Mesenchymal stem cell (in vitro differentiated cells and primary cell): ENCODE data around the gene TCF19.

Source experiments
- DNase-seq: peaks from one replicate; pipeline ENCODE4 v3.0.0-alpha.2; 2013
- H2AFZ ChIP-seq: one replicate; pipeline ENCODE4 v1.6.1; 2013; ENCODE audit warnings: low read depth, mild to moderate bottlenecking, control low read depth, inconsistent platforms, low read length, moderate library complexity
- H2AK5ac ChIP-seq: 2 replicates; pipeline ENCODE4 v1.6.1; 2013; ENCODE audit warnings: low read length, moderate library complexity, mild to moderate bottlenecking, inconsistent platforms; ENCODE audit not compliant: severe bottlenecking
- H2BK120ac ChIP-seq: one replicate; pipeline ENCODE4 v1.6.1; 2013; ENCODE audit warnings: low read depth, mild to moderate bottlenecking, inconsistent platforms, low read length, moderate library complexity
- H2BK12ac ChIP-seq, 2 experiments: one replicate each; pipeline ENCODE4 v1.6.1; 2013; ENCODE audit warnings: inconsistent platforms in 2 of 2, low read length in 2 of 2, mild to moderate bottlenecking in 2 of 2, moderate library complexity in 2 of 2, control low read depth in 1 of 2
- H2BK15ac ChIP-seq: one replicate; pipeline ENCODE4 v1.6.1; 2013; ENCODE audit warnings: mild to moderate bottlenecking, low read depth, inconsistent platforms; ENCODE audit not compliant: poor library complexity, severe bottlenecking
- H2BK5ac ChIP-seq: 2 replicates; pipeline ENCODE4 v1.6.1; 2013; ENCODE audit warnings: low read depth, mild to moderate bottlenecking, low read length, control low read depth, inconsistent platforms; ENCODE audit not compliant: poor library complexity, severe bottlenecking
- H3K14ac ChIP-seq, 2 experiments: one replicate each; pipeline ENCODE4 v1.6.1; 2013; ENCODE audit warnings: inconsistent platforms in 2 of 2, low read length in 2 of 2, control low read depth in 1 of 2, mild to moderate bottlenecking in 1 of 2, moderate library complexity in 1 of 2
- H3K18ac ChIP-seq, 2 experiments: one replicate each; pipeline ENCODE4 v1.6.1; 2013; ENCODE audit warnings: inconsistent platforms in 2 of 2, low read length in 2 of 2, control low read depth in 1 of 2, low read depth in 1 of 2, mild to moderate bottlenecking in 1 of 2
- H3K23ac ChIP-seq, 2 experiments: one replicate each; pipeline ENCODE4 v1.6.1; 2013; ENCODE audit warnings: inconsistent platforms in 2 of 2, low read length in 2 of 2, mild to moderate bottlenecking in 2 of 2, moderate library complexity in 2 of 2, control low read depth in 1 of 2
- H3K27ac ChIP-seq: 2 replicates; pipeline ENCODE4 v1.5.1; 2013; ENCODE audit warnings: mild to moderate bottlenecking, moderate library complexity, low read length, control low read depth, inconsistent platforms; ENCODE audit not compliant: poor library complexity, severe bottlenecking
- H3K27me3 ChIP-seq, 2 experiments: 2 replicates each; pipeline versions ENCODE4 v1.6.1 to v1.7.0; 2013; ENCODE audit warnings: low read length in 2 of 2, mild to moderate bottlenecking in 2 of 2, moderate library complexity in 2 of 2, control low read depth in 1 of 2, inconsistent platforms in 1 of 2; ENCODE audit not compliant: control insufficient read depth in 1 of 2, insufficient read depth in 1 of 2
- H3K36me3 ChIP-seq, 2 experiments: 2 replicates each; pipeline versions ENCODE4 v1.6.1 to v1.7.0; 2013; ENCODE audit warnings: low read length in 2 of 2, control low read depth in 1 of 2, inconsistent platforms in 1 of 2, low read depth in 1 of 2, mild to moderate bottlenecking in 1 of 2; ENCODE audit not compliant: insufficient read depth in 2 of 2, control insufficient read depth in 1 of 2
- H3K4ac ChIP-seq, 2 experiments: one replicate each; pipeline ENCODE4 v1.6.1; 2013; ENCODE audit warnings: inconsistent platforms in 2 of 2, low read length in 2 of 2, mild to moderate bottlenecking in 2 of 2, moderate library complexity in 2 of 2, control low read depth in 1 of 2, low read depth in 1 of 2
- H3K4me1 ChIP-seq: 2 replicates; pipeline ENCODE4 v1.6.1; 2013; ENCODE audit warnings: low read depth, low read length, control low read depth; ENCODE audit not compliant: control insufficient read depth, insufficient read depth
- H3K4me2 ChIP-seq: 2 replicates; pipeline ENCODE4 v1.6.1; 2013; ENCODE audit warnings: low read length, mild to moderate bottlenecking, inconsistent platforms; ENCODE audit not compliant: poor library complexity, severe bottlenecking
- H3K4me3 ChIP-seq, 2 experiments: 2 replicates each; pipeline versions ENCODE4 v1.5.1 to v1.7.0; 2013; ENCODE audit warnings: low read length in 2 of 2, mild to moderate bottlenecking in 2 of 2, control low read depth in 1 of 2, low read depth in 1 of 2; ENCODE audit not compliant: insufficient read depth in 1 of 2
- H3K79me1 ChIP-seq: replicated peaks from 2 replicates; pipeline ENCODE4 v1.6.1; 2013; ENCODE audit warnings: mild to moderate bottlenecking, control low read depth, low read length, inconsistent platforms; ENCODE audit not compliant: poor library complexity, severe bottlenecking
- H3K9ac ChIP-seq: 2 replicates; pipeline ENCODE4 v1.7.0; 2013; ENCODE audit warnings: mild to moderate bottlenecking, low read length, moderate library complexity
- H3K9me3 ChIP-seq: 2 replicates; pipeline ENCODE4 v1.7.0; 2013; ENCODE audit warnings: mild to moderate bottlenecking, low read length; ENCODE audit not compliant: control insufficient read depth
- H4K8ac ChIP-seq: one replicate; pipeline ENCODE4 v1.6.1; 2013; ENCODE audit warnings: inconsistent platforms, mild to moderate bottlenecking, low read length, moderate library complexity
- H4K91ac ChIP-seq: one replicate; pipeline ENCODE4 v1.6.1; 2013; ENCODE audit warnings: mild to moderate bottlenecking, low read length, inconsistent platforms
- WGBS: methylation state at CpG from one replicate; pipeline ENCODE4 v1.1.7; 2013; ENCODE audit warnings: mixed read lengths; 5-methylcytosine and 5-hydroxymethylcytosine counted together

Gene TCF19

GRCh38 chr6:31152781-31153180 lies 5.6 kb upstream of the TCF19 start:
- Histone ChIP-seq H3K4ac (no peak overlapping the region), H3K27ac (peak overlapping the region; percentile 63), H2AFZ (no peak overlapping the region), H3K36me3 (peaks cover 34 to 43% of the 10 kb centered on the region in 2 experiments), H2AK5ac (peak overlapping the region; percentile 79), H3K79me1 (peaks cover 14% of the 10 kb centered on the region), H3K23ac (no peak overlapping the region), H4K91ac (no peak overlapping the region), H3K18ac (no peak overlapping the region), H4K8ac (no peak overlapping the region), H3K14ac (no peak overlapping the region), H2BK12ac (no peak overlapping the region), H3K9me3 (no peaks in the 10 kb centered on the region), H3K4me2 (no peak overlapping the region), H3K9ac (no peak overlapping the region), H3K4me1 (peaks cover 20% of the 10 kb centered on the region), H3K4me3 (no peak overlapping the region), H2BK120ac (no peak overlapping the region), H2BK15ac (no peak overlapping the region), H3K27me3 (no peaks in the 10 kb centered on the region), H2BK5ac (no peak overlapping the region)
- no peak for DNase-seq
- 95% methylated on average over 7 of the region's 7 CpGs for WGBS

GRCh38 chr6:31154436-31154835 lies 4.0 kb upstream of the TCF19 start:
- Histone ChIP-seq H4K8ac (no peak overlapping the region), H3K79me1 (peaks cover 14% of the 10 kb centered on the region), H3K18ac (no peak overlapping the region), H3K4me1 (peaks cover 24% of the 10 kb centered on the region), H2BK120ac (no peak overlapping the region), H2BK12ac (no peak overlapping the region), H3K14ac (no peak overlapping the region), H3K27me3 (no peaks in the 10 kb centered on the region), H3K4ac (no peak overlapping the region), H2AFZ (no peak overlapping the region), H3K4me2 (no peak overlapping the region), H3K9me3 (no peaks in the 10 kb centered on the region), H4K91ac (no peak overlapping the region), H3K23ac (no peak overlapping the region), H2BK5ac (no peak overlapping the region), H2BK15ac (no peak overlapping the region), H3K36me3 (peaks cover 26 to 37% of the 10 kb centered on the region in 2 experiments), H2AK5ac (peak overlapping the region; percentile 35), H3K9ac (no peak overlapping the region), H3K4me3 (no peak overlapping the region), H3K27ac (no peak overlapping the region)
- WGBS = 88% methylated on average over 15 of the region's 15 CpGs
- DNase-seq = no peak

- H4K8ac ChIP-seq = no peak overlapping the region
- H3K4me1 ChIP-seq = peaks cover 19% of the 10 kb centered on the region
- H2AK5ac ChIP-seq = peak overlapping the region; percentile 84
- H2BK120ac ChIP-seq = no peak overlapping the region
- H3K4me2 ChIP-seq = no peak overlapping the region
- H3K79me1 ChIP-seq = peaks cover 22% of the 10 kb centered on the region
- H2AFZ ChIP-seq = no peak overlapping the region
- no peak overlapping the region for H3K14ac ChIP-seq
- no peak for DNase-seq
- H2BK15ac ChIP-seq = no peak overlapping the region
- no peaks in the 10 kb centered on the region for H3K9me3 ChIP-seq
- no peak overlapping the region for H2BK5ac ChIP-seq
- H2BK12ac ChIP-seq = no peak overlapping the region
- H3K36me3 ChIP-seq = peaks cover 10 to 23% of the 10 kb centered on the region in 2 experiments
- WGBS = 97% methylated on average over 7 of the region's 7 CpGs
- no peak overlapping the region for H3K27ac ChIP-seq
- no peak overlapping the region for H3K18ac ChIP-seq
- H3K9ac ChIP-seq = peak overlapping the region; percentile 91
- H3K4me3 ChIP-seq = peak overlapping the region in 1 of 2 experiments; percentile 90
- no peak overlapping the region for H4K91ac ChIP-seq
- no peak overlapping the region for H3K4ac ChIP-seq
- no peak overlapping the region for H3K23ac ChIP-seq
- no peaks in the 10 kb centered on the region for H3K27me3 ChIP-seq
Measured at GRCh38 chr6:31156641-31157040, 1.7 kb upstream of the TCF19 start.

- WGBS = 8% methylated on average over 14 of the region's 14 CpGs
- Histone ChIP-seq H2AFZ (peak within 1 kb of the TSS; percentile 21), H3K27ac (peak within 1 kb of the TSS; percentile 72), H3K23ac (no peak within 1 kb of the TSS), H3K9ac (peak within 1 kb of the TSS; percentile 91), H2AK5ac (peak within 1 kb of the TSS; percentile 84), H3K4me2 (peak within 1 kb of the TSS; percentile 89), H2BK12ac (no peak within 1 kb of the TSS), H4K91ac (no peak within 1 kb of the TSS), H3K9me3 (no peaks in the 10 kb centered on the region), H3K36me3 (peaks cover 20 to 29% of the 10 kb centered on the region in 2 experiments), H3K27me3 (no peaks in the 10 kb centered on the region), H4K8ac (peak within 1 kb of the TSS; percentile 88), H3K4me3 (peak within 1 kb of the TSS; percentile 74 to 90), H3K4me1 (peaks cover 16% of the 10 kb centered on the region), H2BK120ac (no peak within 1 kb of the TSS), H2BK15ac (no peak within 1 kb of the TSS), H3K14ac (peak within 1 kb of the TSS in 1 of 2 experiments; percentile 88), H3K18ac (peak within 1 kb of the TSS in 1 of 2 experiments; percentile 52), H3K79me1 (peaks cover 31% of the 10 kb centered on the region), H3K4ac (peak within 1 kb of the TSS; percentile 66 to 69), H2BK5ac (peak within 1 kb of the TSS; percentile 35)
- peak; percentile 13 for DNase-seq
Measured at GRCh38 chr6:31157513-31158139, 763 bp upstream of the TCF19 start, which contains the start of gene CCHCR1. Gene CCHCR1, minus strand, starts transcription at chr6:31157802. Its CDS starts 202 bp downstream, at chr6:31157600.
